ENCODE data around the gene FAM20C.

Gene FAM20C

DNA sequence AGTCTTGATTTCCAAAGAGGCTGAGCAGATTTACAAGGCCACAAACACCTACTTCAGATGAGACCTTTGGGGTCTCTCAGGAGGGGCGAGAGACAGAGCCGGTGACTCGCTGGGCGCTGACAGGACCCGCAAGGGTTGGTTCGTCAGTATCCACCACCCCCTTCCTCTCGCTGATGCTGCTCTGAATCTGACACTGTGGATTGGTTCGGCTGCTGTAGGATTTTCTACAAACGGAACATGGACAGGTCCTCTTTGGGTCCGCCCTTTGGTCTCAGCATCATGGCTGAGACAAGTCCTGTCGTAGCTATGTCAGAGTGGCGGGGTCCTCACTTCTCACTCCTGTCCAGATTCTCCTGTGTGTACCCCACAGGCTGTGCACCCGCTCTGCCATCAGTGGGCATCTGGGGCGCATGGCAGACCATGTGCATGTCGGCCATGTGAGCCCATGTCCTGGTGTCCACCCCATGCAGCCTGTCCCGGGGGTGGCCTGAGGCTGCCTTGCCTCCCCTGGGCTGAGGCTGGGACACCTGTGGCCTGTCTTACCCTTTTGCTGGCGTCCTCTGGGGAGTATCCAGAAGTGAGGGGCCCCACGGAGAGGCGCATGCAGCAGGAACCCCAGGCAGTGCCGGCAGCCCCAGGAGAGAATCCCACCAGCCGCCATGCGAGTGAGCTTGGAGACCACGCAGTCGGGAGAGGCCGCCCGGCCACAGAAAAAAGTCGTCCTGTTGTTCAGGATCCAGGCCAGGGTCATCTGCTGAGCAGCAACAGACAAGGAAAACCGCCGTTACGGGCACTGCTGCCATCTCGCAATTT, 21.6 kb upstream of the FAM20C start:
- TF ChIP-seq, protein P1, sequence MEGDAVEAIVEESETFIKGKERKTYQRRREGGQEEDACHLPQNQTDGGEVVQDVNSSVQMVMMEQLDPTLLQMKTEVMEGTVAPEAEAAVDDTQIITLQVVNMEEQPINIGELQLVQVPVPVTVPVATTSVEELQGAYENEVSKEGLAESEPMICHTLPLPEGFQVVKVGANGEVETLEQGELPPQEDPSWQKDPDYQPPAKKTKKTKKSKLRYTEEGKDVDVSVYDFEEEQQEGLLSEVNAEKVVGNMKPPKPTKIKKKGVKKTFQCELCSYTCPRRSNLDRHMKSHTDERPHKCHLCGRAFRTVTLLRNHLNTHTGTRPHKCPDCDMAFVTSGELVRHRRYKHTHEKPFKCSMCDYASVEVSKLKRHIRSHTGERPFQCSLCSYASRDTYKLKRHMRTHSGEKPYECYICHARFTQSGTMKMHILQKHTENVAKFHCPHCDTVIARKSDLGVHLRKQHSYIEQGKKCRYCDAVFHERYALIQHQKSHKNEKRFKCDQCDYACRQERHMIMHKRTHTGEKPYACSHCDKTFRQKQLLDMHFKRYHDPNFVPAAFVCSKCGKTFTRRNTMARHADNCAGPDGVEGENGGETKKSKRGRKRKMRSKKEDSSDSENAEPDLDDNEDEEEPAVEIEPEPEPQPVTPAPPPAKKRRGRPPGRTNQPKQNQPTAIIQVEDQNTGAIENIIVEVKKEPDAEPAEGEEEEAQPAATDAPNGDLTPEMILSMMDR (IDR thresholded peaks at IDR 0.05; ENCODE audit: low read depth, low read length) = no peak

DNA sequence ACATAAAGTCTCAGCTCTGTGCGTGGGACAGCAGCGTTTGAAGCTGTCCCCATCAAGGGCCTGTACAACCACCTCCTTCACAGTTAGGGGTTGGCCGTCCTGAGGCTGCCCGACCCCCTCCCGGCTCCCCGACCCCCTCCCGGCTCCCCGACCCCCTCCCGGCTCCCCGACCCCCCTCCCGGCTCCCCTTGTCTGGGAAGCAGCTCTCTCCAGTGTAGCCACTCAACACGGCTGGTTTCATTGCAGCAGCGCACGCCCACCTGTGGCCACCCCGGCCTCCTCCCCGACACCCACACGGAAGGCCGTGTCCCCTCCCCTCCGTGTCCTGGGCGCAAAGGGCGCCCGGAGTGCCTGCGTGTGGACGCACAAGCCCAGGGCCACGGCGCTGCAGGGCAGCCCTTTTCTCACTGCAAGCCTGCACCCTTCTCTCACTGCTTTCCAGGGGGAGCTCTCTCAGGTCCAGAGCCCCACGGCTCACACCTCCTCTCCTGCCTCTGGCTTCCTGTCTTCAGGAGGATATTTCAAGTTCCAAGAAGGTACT, 20.9 kb upstream of the FAM20C start:
- TF ChIP-seq, protein P1 (IDR thresholded peaks at IDR 0.05; ENCODE audit: low read depth, low read length) = no peak
- H3K4me3 ChIP-seq (ENCODE audit: low read depth, low read length) = no peak overlapping the region

More for the DNA sequence above, 21.6 kb upstream of the FAM20C start:
- H3K4me3 ChIP-seq (ENCODE audit: low read depth, low read length) = no peak overlapping the region

DNA sequence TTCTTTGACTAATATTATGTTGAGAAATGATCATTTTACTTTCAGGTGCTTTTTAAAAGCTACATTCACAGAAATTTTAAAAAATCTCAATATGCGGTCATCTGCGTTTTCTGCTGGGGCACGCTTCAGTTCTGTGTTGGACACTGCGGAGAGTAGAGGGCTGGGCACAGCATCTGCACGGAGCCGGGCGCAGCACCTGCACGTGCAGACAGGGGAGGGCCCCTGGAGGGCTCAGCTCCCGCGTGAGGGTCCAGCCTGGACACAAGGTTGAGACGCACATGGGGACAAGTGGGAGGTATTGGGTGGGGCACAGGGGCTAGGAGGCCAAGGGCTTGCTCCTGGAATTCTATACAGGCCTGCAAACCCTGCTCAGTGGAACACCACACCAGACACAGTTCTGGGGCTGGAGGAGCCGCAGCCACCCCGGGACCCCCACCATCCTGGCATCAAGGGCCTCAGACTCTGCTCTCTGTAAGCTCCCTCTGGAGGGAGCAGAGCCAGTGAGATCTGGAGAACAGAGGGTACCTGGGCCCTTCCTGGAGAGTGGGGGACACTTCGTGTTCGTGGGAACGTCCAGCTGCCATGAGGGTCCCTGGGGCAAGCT, 20.4 kb upstream of the FAM20C start:
- no peak overlapping the region for H3K4me3 ChIP-seq (ENCODE audit: low read depth, low read length)
- TF ChIP-seq, protein P1 (IDR thresholded peaks at IDR 0.05; ENCODE audit: low read depth, low read length) = no peak

DNA sequence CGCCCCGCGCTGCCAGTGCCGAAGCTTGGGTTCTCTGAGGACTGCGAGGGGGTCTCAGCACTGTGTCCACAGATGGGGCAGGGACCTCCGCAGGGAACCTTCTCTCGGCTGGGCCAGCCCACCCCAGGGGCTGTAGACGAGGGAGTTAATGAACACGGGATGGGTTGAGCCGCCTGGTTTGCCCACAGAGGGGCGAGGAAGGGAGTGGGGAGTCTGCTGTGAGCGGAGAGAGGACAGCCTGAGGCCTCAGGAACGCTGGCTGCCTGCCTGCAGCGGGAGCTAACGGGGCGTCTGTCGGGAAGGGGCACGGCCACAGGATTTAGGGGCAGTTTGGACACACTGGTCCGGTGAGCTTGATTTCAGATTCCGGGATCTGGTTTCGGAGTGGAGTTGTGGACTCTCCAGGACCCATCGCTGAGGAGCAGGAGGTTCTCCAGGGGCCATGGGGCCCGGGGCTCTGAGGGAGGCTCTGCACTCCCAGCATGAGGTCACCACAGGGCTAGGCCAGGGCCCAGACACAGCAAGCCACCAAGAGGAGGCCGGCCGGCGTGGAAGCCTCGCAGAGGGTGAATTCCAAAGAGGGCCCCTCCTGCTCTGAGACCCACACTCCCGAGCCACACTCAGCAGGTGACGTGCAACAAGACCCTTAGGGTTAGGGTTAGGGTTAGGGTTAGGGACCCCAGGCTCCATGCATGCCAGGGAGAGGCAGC, 19.0 kb upstream of the FAM20C start:
- TF ChIP-seq, protein P1 (IDR thresholded peaks at IDR 0.05; ENCODE audit: low read depth, low read length) = no peak
- no peak overlapping the region for H3K4me3 ChIP-seq (ENCODE audit: low read depth, low read length)

DNA sequence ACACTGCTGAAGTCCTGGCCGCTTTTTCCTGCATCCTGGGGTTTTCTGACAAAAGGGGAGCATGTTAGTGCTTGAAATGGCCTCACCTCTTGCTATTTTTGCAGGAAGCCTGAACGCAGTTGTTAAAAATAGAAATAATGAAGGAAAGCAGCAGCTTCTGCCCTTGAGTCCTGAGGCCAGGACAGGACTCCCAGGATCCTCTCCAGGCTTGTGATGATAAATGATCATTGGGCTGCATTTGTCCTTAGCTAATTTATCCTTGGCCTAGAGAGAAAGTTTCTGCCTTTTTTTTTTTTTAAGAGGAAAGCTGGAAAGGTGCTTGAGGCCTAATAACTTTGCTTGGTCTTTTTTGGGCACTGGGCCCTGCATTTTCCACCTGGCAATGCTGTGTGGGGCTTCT, 17.7 kb upstream of the FAM20C start:
- TF ChIP-seq, protein P1 (IDR thresholded peaks at IDR 0.05; ENCODE audit: low read depth, low read length) = no peak
- no peak overlapping the region for H3K4me3 ChIP-seq (ENCODE audit: low read depth, low read length)

DNA sequence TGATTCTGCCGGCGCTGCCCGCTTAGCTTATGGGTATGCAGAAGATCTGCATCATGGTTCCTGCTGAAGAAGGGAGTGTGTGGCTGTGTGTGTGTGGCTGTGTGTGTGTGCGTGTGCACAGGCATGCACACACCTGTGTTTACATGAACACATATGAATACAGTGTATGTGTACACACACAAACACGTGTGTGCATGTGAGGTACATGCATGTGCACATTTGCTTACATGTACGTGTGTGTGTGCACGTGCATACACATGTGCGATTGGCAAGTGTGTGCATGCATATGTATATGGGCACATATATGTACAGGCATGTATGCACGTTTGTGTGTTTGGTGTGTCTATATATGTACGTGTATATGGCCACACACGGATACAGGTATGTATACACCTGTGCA, 16.4 kb upstream of the FAM20C start:
- TF ChIP-seq, protein P1 (IDR thresholded peaks at IDR 0.05; ENCODE audit: low read depth, low read length) = no peak
- no peak overlapping the region for H3K4me3 ChIP-seq (ENCODE audit: low read depth, low read length)
